ENCODE results near the gene NRXN3.

The NRXN3 gene

GRCh38 chr14:79482825-79483224, 1312.7 kb downstream of the NRXN3 start:
- H3K36me3 ChIP-seq (ENCODE audit: control insufficient read depth, insufficient read depth, low read length) = no peaks in the 10 kb centered on the region
- no peaks in the 10 kb centered on the region for H3K27me3 ChIP-seq (ENCODE audit: control insufficient read depth, insufficient read depth, low read length)
- no peak overlapping the region for H3K9ac ChIP-seq (ENCODE audit: low read length)
- no peak overlapping the region for H3K4me3 ChIP-seq (ENCODE audit: low read length)
- H3K27ac ChIP-seq (ENCODE audit: low read depth, low read length) = no peak overlapping the region
- no peaks in the 10 kb centered on the region for H3K4me1 ChIP-seq (ENCODE audit: control insufficient read depth, insufficient read depth, low read length)

- Histone ChIP-seq H3K9ac (ENCODE audit: low read length) (no peak overlapping the region), H3K4me3 (ENCODE audit: low read length) (no peak overlapping the region), H3K4me1 (ENCODE audit: control insufficient read depth, insufficient read depth, low read length) (no peaks in the 10 kb centered on the region), H3K27ac (ENCODE audit: low read depth, low read length) (no peak overlapping the region), H3K36me3 (ENCODE audit: control insufficient read depth, insufficient read depth, low read length) (no peaks in the 10 kb centered on the region), H3K27me3 (ENCODE audit: control insufficient read depth, insufficient read depth, low read length) (no peaks in the 10 kb centered on the region)
These were observed 1313.6 kb downstream of the NRXN3 start for GRCh38 chr14:79483477-79484388.

GRCh38 chr14:79487632-79488031, 1317.5 kb downstream of the NRXN3 start:
- Histone ChIP-seq H3K4me1 (ENCODE audit: control insufficient read depth, insufficient read depth, low read length) (no peaks in the 10 kb centered on the region), H3K27ac (ENCODE audit: low read depth, low read length) (no peak overlapping the region), H3K4me3 (ENCODE audit: low read length) (no peak overlapping the region), H3K36me3 (ENCODE audit: control insufficient read depth, insufficient read depth, low read length) (no peaks in the 10 kb centered on the region), H3K27me3 (ENCODE audit: control insufficient read depth, insufficient read depth, low read length) (no peaks in the 10 kb centered on the region), H3K9ac (ENCODE audit: low read length) (no peak overlapping the region)

- no peaks in the 10 kb centered on the region for H3K27me3 ChIP-seq (ENCODE audit: control insufficient read depth, insufficient read depth, low read length)
- H3K9ac ChIP-seq (ENCODE audit: low read length) = no peak overlapping the region
- H3K4me3 ChIP-seq (ENCODE audit: low read length) = no peak overlapping the region
- H3K27ac ChIP-seq (ENCODE audit: low read depth, low read length) = no peak overlapping the region
- no peaks in the 10 kb centered on the region for H3K36me3 ChIP-seq (ENCODE audit: control insufficient read depth, insufficient read depth, low read length)
- H3K4me1 ChIP-seq (ENCODE audit: control insufficient read depth, insufficient read depth, low read length) = no peaks in the 10 kb centered on the region
These were observed 1321.0 kb downstream of the NRXN3 start for GRCh38 chr14:79491161-79491560.

- Histone ChIP-seq H3K36me3 (ENCODE audit: control insufficient read depth, insufficient read depth, low read length) (no peaks in the 10 kb centered on the region), H3K9ac (ENCODE audit: low read length) (no peak overlapping the region), H3K4me3 (ENCODE audit: low read length) (no peak overlapping the region), H3K4me1 (ENCODE audit: control insufficient read depth, insufficient read depth, low read length) (no peaks in the 10 kb centered on the region), H3K27ac (ENCODE audit: low read depth, low read length) (no peak overlapping the region), H3K27me3 (ENCODE audit: control insufficient read depth, insufficient read depth, low read length) (no peaks in the 10 kb centered on the region)
These were observed 1323.0 kb downstream of the NRXN3 start for GRCh38 chr14:79493081-79493645.

GRCh38 chr14:79496701-79497100, 1326.5 kb downstream of the NRXN3 start:
- Histone ChIP-seq H3K27ac (ENCODE audit: low read depth, low read length) (no peak overlapping the region), H3K36me3 (ENCODE audit: control insufficient read depth, insufficient read depth, low read length) (no peaks in the 10 kb centered on the region), H3K27me3 (ENCODE audit: control insufficient read depth, insufficient read depth, low read length) (no peaks in the 10 kb centered on the region), H3K9ac (ENCODE audit: low read length) (no peak overlapping the region), H3K4me3 (ENCODE audit: low read length) (no peak overlapping the region), H3K4me1 (ENCODE audit: control insufficient read depth, insufficient read depth, low read length) (no peaks in the 10 kb centered on the region)

GRCh38 chr14:79500489-79500888, 1330.3 kb downstream of the NRXN3 start:
- Histone ChIP-seq H3K36me3 (ENCODE audit: control insufficient read depth, insufficient read depth, low read length) (no peaks in the 10 kb centered on the region), H3K27ac (ENCODE audit: low read depth, low read length) (no peak overlapping the region), H3K9ac (ENCODE audit: low read length) (no peak overlapping the region), H3K4me3 (ENCODE audit: low read length) (no peak overlapping the region), H3K4me1 (ENCODE audit: control insufficient read depth, insufficient read depth, low read length) (no peaks in the 10 kb centered on the region), H3K27me3 (ENCODE audit: control insufficient read depth, insufficient read depth, low read length) (no peaks in the 10 kb centered on the region)

GRCh38 chr14:79502136-79502750, 1332.1 kb downstream of the NRXN3 start:
- Histone ChIP-seq H3K4me1 (ENCODE audit: control insufficient read depth, insufficient read depth, low read length) (no peaks in the 10 kb centered on the region), H3K4me3 (ENCODE audit: low read length) (no peak overlapping the region), H3K9ac (ENCODE audit: low read length) (no peak overlapping the region), H3K27ac (ENCODE audit: low read depth, low read length) (no peak overlapping the region), H3K36me3 (ENCODE audit: control insufficient read depth, insufficient read depth, low read length) (no peaks in the 10 kb centered on the region), H3K27me3 (ENCODE audit: control insufficient read depth, insufficient read depth, low read length) (no peaks in the 10 kb centered on the region)

- Histone ChIP-seq H3K27me3 (ENCODE audit: control insufficient read depth, insufficient read depth, low read length) (no peaks in the 10 kb centered on the region), H3K27ac (ENCODE audit: low read depth, low read length) (no peak overlapping the region), H3K36me3 (ENCODE audit: control insufficient read depth, insufficient read depth, low read length) (no peaks in the 10 kb centered on the region), H3K4me1 (ENCODE audit: control insufficient read depth, insufficient read depth, low read length) (no peaks in the 10 kb centered on the region), H3K9ac (ENCODE audit: low read length) (no peak overlapping the region), H3K4me3 (ENCODE audit: low read length) (no peak overlapping the region)
These were observed 1332.6 kb downstream of the NRXN3 start for GRCh38 chr14:79502751-79503148.

GRCh38 chr14:79510659-79511058, 1340.5 kb downstream of the NRXN3 start:
- H3K36me3 ChIP-seq (ENCODE audit: control insufficient read depth, insufficient read depth, low read length) = no peaks in the 10 kb centered on the region
- no peak overlapping the region for H3K4me3 ChIP-seq (ENCODE audit: low read length)
- H3K4me1 ChIP-seq (ENCODE audit: control insufficient read depth, insufficient read depth, low read length) = peaks cover 6% of the 10 kb centered on the region
- no peak overlapping the region for H3K9ac ChIP-seq (ENCODE audit: low read length)
- no peak overlapping the region for H3K27ac ChIP-seq (ENCODE audit: low read depth, low read length)
- no peaks in the 10 kb centered on the region for H3K27me3 ChIP-seq (ENCODE audit: control insufficient read depth, insufficient read depth, low read length)

GRCh38 chr14:79511146-79511545, 1341.0 kb downstream of the NRXN3 start:
- Histone ChIP-seq H3K9ac (ENCODE audit: low read length) (no peak overlapping the region), H3K4me1 (ENCODE audit: control insufficient read depth, insufficient read depth, low read length) (peaks cover 6% of the 10 kb centered on the region), H3K27me3 (ENCODE audit: control insufficient read depth, insufficient read depth, low read length) (no peaks in the 10 kb centered on the region), H3K4me3 (ENCODE audit: low read length) (no peak overlapping the region), H3K27ac (ENCODE audit: low read depth, low read length) (no peak overlapping the region), H3K36me3 (ENCODE audit: control insufficient read depth, insufficient read depth, low read length) (no peaks in the 10 kb centered on the region)

GRCh38 chr14:79513446-79513845, 1343.3 kb downstream of the NRXN3 start:
- Histone ChIP-seq H3K36me3 (ENCODE audit: control insufficient read depth, insufficient read depth, low read length) (no peaks in the 10 kb centered on the region), H3K9ac (ENCODE audit: low read length) (no peak overlapping the region), H3K4me3 (ENCODE audit: low read length) (no peak overlapping the region), H3K27me3 (ENCODE audit: control insufficient read depth, insufficient read depth, low read length) (no peaks in the 10 kb centered on the region), H3K27ac (ENCODE audit: low read depth, low read length) (no peak overlapping the region), H3K4me1 (ENCODE audit: control insufficient read depth, insufficient read depth, low read length) (peaks cover 6% of the 10 kb centered on the region)
